ENCODE data around the gene MRPL28.
"Not testable (repeated sequence)": the region's sequence is repeated elsewhere in the genome, so short reads cannot be mapped to it uniquely, and the experiment has no call there.

Gene MRPL28

GRCh38 chr16:379183-379960 lies 9.0 kb upstream of the MRPL28 start:
- FAIRE-seq: no peak
- TF ChIP-seq, protein P1, sequence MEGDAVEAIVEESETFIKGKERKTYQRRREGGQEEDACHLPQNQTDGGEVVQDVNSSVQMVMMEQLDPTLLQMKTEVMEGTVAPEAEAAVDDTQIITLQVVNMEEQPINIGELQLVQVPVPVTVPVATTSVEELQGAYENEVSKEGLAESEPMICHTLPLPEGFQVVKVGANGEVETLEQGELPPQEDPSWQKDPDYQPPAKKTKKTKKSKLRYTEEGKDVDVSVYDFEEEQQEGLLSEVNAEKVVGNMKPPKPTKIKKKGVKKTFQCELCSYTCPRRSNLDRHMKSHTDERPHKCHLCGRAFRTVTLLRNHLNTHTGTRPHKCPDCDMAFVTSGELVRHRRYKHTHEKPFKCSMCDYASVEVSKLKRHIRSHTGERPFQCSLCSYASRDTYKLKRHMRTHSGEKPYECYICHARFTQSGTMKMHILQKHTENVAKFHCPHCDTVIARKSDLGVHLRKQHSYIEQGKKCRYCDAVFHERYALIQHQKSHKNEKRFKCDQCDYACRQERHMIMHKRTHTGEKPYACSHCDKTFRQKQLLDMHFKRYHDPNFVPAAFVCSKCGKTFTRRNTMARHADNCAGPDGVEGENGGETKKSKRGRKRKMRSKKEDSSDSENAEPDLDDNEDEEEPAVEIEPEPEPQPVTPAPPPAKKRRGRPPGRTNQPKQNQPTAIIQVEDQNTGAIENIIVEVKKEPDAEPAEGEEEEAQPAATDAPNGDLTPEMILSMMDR (IDR thresholded peaks at IDR 0.05; ENCODE audit: insufficient read depth, missing control alignments): no peak
- DNase-seq (ENCODE audit: insufficient read length, low spot score): no peak

- FAIRE-seq (no peak), DNase-seq (ENCODE audit: insufficient read length, low spot score) (no peak)
- TF ChIP-seq, protein P1 (IDR thresholded peaks at IDR 0.05; ENCODE audit: insufficient read depth, missing control alignments): no peak
Measured at GRCh38 chr16:378821-379182, 8.5 kb upstream of the MRPL28 start.

GRCh38 chr16:378113-378820 lies 7.9 kb upstream of the MRPL28 start:
- FAIRE-seq; DNase-seq (ENCODE audit: insufficient read length, low spot score): not testable (repeated sequence)

GRCh38 chr16:377419-377951 lies 7.1 kb upstream of the MRPL28 start:
- TF ChIP-seq, protein P1 (IDR thresholded peaks at IDR 0.05; ENCODE audit: insufficient read depth, missing control alignments): no peak
- FAIRE-seq (no peak), DNase-seq (ENCODE audit: insufficient read length, low spot score) (no peak)

GRCh38 chr16:376817-377418 lies 6.6 kb upstream of the MRPL28 start:
- no peak for DNase-seq (ENCODE audit: insufficient read length, low spot score)
- TF ChIP-seq, protein P1 (IDR thresholded peaks at IDR 0.05; ENCODE audit: insufficient read depth, missing control alignments): no peak
- FAIRE-seq: no peak

- FAIRE-seq: no peak
- TF ChIP-seq, protein P1 (IDR thresholded peaks at IDR 0.05; ENCODE audit: insufficient read depth, missing control alignments): no peak
- no peak for DNase-seq (ENCODE audit: insufficient read length, low spot score)
Measured at GRCh38 chr16:375927-376816, 5.8 kb upstream of the MRPL28 start.

DNA sequence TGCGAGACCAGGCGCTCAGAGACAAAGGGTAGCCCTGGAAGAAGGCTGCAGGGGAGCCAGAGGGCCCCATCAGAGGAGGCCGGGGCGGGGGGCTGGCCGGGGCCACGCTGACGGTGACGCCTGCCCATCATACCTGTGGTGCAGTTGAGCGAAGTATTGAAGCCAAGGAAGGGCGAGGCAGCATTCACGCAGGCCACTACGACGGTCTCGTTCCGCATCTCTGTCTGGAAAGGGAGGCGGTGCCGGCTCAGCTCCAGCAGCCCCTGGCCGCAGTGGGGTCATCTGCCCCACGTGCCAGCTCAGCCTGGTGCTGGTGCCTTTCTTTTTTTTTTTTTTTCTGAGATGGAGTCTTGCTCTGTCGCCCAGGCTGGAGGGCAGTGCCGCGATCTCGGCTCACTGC lies 4.9 kb upstream of the MRPL28 start:
- FAIRE-seq (no peak), DNase-seq (ENCODE audit: insufficient read length, low spot score) (no peak)
- TF ChIP-seq, protein P1 (IDR thresholded peaks at IDR 0.05; ENCODE audit: insufficient read depth, missing control alignments): no peak
